SU-DHL-6 (cell line): ENCODE results near the gene FGFR1OP2.

Experiments
- H2AFZ ChIP-seq: fragments of 200-600 bp; sonication (generic); 2 replicates; pipeline ENCODE4 v1.6.1; 2014; ENCODE audit warnings: low read depth, mild to moderate bottlenecking, moderate library complexity, mixed read lengths, antibody characterized with exemption, low read length; ENCODE audit not compliant: severe bottlenecking
- H3F3A ChIP-seq: fragments of 200-600 bp; shearing (Covaris generic); 2 replicates; pipeline ENCODE4 v1.6.0; 2016; ENCODE audit warnings: antibody characterized with exemption, mild to moderate bottlenecking; ENCODE audit not compliant: insufficient read depth
- H3K27ac ChIP-seq: fragments of 200-600 bp; sonication (generic); 2 replicates; pipeline ENCODE4 v1.5.1; 2016; ENCODE audit warnings: low read depth, mild to moderate bottlenecking, low read length, moderate library complexity, mixed read lengths
- H3K27me3 ChIP-seq: fragments of 200-600 bp; sonication (generic), shearing (Covaris generic); 2 replicates; pipeline ENCODE4 v1.6.0; 2014; ENCODE audit warnings: mild to moderate bottlenecking, low read length
- H3K36me3 ChIP-seq: fragments of 200-600 bp; sonication (generic); 2 replicates; pipeline ENCODE4 v1.6.1; 2014; ENCODE audit warnings: mild to moderate bottlenecking, low read length, mixed read lengths
- H3K4me2 ChIP-seq: fragments of 300-600, 200-600 bp; shearing (Covaris generic), sonication (generic); 2 replicates; pipeline ENCODE4 v1.6.0; 2014; ENCODE audit warnings: low read length, low read depth, mild to moderate bottlenecking; ENCODE audit not compliant: poor library complexity, severe bottlenecking
- H3K4me3 ChIP-seq: fragments of 200-600 bp; sonication (generic); 2 replicates; pipeline ENCODE4 v1.5.1; 2014; ENCODE audit warnings: antibody characterized with exemption, low read length, mild to moderate bottlenecking, mixed read lengths; ENCODE audit not compliant: insufficient read depth, poor library complexity, severe bottlenecking
- H3K79me2 ChIP-seq: fragments of 200-600 bp; sonication (generic); 2 replicates; pipeline ENCODE4 v1.6.1; 2014; ENCODE audit warnings: mild to moderate bottlenecking, low read length, moderate library complexity; ENCODE audit not compliant: insufficient read depth
- H3K9ac ChIP-seq: fragments of 200-600 bp; sonication (generic); 2 replicates; pipeline ENCODE4 v1.7.0; 2014; ENCODE audit warnings: mild to moderate bottlenecking, low read length
- H3K9me2 ChIP-seq: fragments of 200-600 bp; sonication (generic); replicated peaks from 2 replicates; pipeline ENCODE4 v1.6.1; 2014; ENCODE audit warnings: low read length; ENCODE audit not compliant: insufficient read depth
- H3K9me3 ChIP-seq: fragments of 200-600 bp; sonication (generic); 2 replicates; pipeline ENCODE4 v1.6.1; 2014; ENCODE audit warnings: low read length, mixed read lengths; ENCODE audit not compliant: insufficient read depth
- H4K20me1 ChIP-seq: fragments of 200-600 bp; sonication (generic); 2 replicates; pipeline ENCODE4 v1.6.1; 2014; ENCODE audit warnings: low read depth, mild to moderate bottlenecking, antibody characterized with exemption, low read length, moderate library complexity, mixed read lengths
- EZH2phosphoT487 ChIP-seq: fragments of 200-600 bp; sonication (generic), shearing (Covaris generic); conservative IDR thresholded peaks from 2 replicates; pipeline ENCODE4 v1.6.1; 2018; ENCODE audit warnings: mild to moderate bottlenecking, antibody characterized with exemption, low read length, moderate library complexity, mixed read lengths
- TF ChIP-seq, protein P1 (sequence below): fragments of 200-600 bp; sonication (generic); IDR thresholded peaks from one replicate; pipeline ENCODE4 v1.5.1; 2017; ENCODE audit warnings: antibody characterized with exemption, mild to moderate bottlenecking, low read length, moderate library complexity; ENCODE audit not compliant: insufficient read depth, poor library complexity, severe bottlenecking

Gene FGFR1OP2

DNA sequence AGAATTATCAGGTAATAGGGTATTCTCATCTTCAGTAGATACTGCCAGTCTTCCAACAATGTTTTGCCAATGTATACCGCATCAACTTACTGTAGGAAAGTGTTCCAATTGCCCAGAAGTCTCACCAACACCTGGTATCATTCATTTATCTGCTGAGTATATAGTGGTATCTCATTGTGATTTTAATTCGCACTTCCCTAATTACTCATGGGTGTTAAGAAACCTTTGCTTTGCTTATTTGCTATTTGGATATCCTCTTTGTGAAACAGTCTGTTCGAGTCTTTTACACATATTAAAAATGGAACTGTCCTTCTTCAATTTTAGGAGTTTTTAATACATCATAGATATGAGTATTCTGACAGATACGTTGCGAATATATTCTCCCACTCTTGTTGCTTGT lies 69.8 kb downstream of the FGFR1OP2 start:
- no peak overlapping the region for H2AFZ ChIP-seq
- H3K4me2 ChIP-seq = no peak overlapping the region
- H3K4me3 ChIP-seq = no peak overlapping the region
- no peaks in the 10 kb centered on the region; the same call in 1 of the 2 replicates for H4K20me1 ChIP-seq
- H3F3A ChIP-seq = no peaks in the 10 kb centered on the region
- H3K9ac ChIP-seq = no peak overlapping the region
- H3K9me3 ChIP-seq = no peaks in the 10 kb centered on the region
- TF ChIP-seq, protein P1, sequence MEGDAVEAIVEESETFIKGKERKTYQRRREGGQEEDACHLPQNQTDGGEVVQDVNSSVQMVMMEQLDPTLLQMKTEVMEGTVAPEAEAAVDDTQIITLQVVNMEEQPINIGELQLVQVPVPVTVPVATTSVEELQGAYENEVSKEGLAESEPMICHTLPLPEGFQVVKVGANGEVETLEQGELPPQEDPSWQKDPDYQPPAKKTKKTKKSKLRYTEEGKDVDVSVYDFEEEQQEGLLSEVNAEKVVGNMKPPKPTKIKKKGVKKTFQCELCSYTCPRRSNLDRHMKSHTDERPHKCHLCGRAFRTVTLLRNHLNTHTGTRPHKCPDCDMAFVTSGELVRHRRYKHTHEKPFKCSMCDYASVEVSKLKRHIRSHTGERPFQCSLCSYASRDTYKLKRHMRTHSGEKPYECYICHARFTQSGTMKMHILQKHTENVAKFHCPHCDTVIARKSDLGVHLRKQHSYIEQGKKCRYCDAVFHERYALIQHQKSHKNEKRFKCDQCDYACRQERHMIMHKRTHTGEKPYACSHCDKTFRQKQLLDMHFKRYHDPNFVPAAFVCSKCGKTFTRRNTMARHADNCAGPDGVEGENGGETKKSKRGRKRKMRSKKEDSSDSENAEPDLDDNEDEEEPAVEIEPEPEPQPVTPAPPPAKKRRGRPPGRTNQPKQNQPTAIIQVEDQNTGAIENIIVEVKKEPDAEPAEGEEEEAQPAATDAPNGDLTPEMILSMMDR = no peak
- TF ChIP-seq EZH2phosphoT487 = no peak
- no peaks in the 10 kb centered on the region for H3K9me2 ChIP-seq
- no peaks in the 10 kb centered on the region for H3K27me3 ChIP-seq
- H3K36me3 ChIP-seq = no peaks in the 10 kb centered on the region
- H3K27ac ChIP-seq = no peak overlapping the region
- peaks cover 34% of the 10 kb centered on the region for H3K79me2 ChIP-seq

DNA sequence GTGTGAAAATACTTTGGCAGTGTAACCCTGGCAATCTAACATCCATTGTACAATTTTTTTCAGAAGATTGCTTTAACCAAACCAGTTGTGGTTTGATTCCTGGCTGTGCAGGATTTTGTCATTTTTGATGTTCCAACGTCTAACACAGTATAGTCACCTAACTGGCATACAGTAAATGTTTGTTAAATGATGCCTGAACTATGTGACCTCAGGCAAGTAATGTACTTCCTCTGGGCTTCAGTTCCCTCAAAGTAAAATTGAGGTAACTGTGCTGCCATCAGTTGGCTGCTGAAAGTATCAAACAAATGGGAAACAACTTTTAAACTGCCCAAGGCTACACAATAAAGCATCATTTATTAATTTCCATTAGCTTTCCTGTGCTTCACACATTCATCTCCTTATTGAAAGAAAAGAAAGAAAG lies 71.6 kb downstream of the FGFR1OP2 start:
- TF ChIP-seq, protein P1 = no peak
- no peak for TF ChIP-seq EZH2phosphoT487
- Histone ChIP-seq H3K4me2 (no peak overlapping the region), H2AFZ (no peak overlapping the region), H3K9ac (no peak overlapping the region), H3K27me3 (no peaks in the 10 kb centered on the region), H3K79me2 (peaks cover 32% of the 10 kb centered on the region), H3K9me2 (no peaks in the 10 kb centered on the region), H3K9me3 (no peaks in the 10 kb centered on the region), H3K36me3 (no peaks in the 10 kb centered on the region), H4K20me1 (no peaks in the 10 kb centered on the region), H3F3A (peaks cover 3% of the 10 kb centered on the region; the same call in 1 of the 2 replicates), H3K4me3 (no peak overlapping the region), H3K27ac (no peak overlapping the region)

GRCh38 chr12:27012239-27012981 lies 74.1 kb downstream of the FGFR1OP2 start:
- H3K4me2 ChIP-seq = peak overlapping the region; percentile 75
- H3K36me3 ChIP-seq = no peaks in the 10 kb centered on the region
- no peak overlapping the region for H2AFZ ChIP-seq
- peaks cover 6% of the 10 kb centered on the region; the same call in 1 of the 2 replicates for H3F3A ChIP-seq
- H3K9ac ChIP-seq = no peak overlapping the region
- TF ChIP-seq, protein P1 = no peak
- TF ChIP-seq EZH2phosphoT487 = no peak
- H3K27ac ChIP-seq = no peak overlapping the region
- no peaks in the 10 kb centered on the region for H3K27me3 ChIP-seq
- peaks cover 14% of the 10 kb centered on the region; the same call in 1 of the 2 replicates for H3K79me2 ChIP-seq
- no peak overlapping the region for H3K4me3 ChIP-seq
- no peaks in the 10 kb centered on the region for H3K9me2 ChIP-seq
- no peaks in the 10 kb centered on the region for H4K20me1 ChIP-seq
- no peaks in the 10 kb centered on the region for H3K9me3 ChIP-seq
